H9 (cell line): ENCODE data around the gene ZNF668. TPM values are rescaled to one million over a fixed set of nuclear protein-coding genes. Genes with fewer than 3 reads are reported as not detected.

Experiments used
- DNase-seq: peaks from one replicate; pipeline ENCODE4 v3.0.0-alpha.2; 2017
- H2AFZ ChIP-seq: one replicate; pipeline ENCODE4 v1.6.1; 2013; ENCODE audit warnings: mild to moderate bottlenecking, low read length, control low read depth, moderate library complexity
- H2AK5ac ChIP-seq: 2 replicates; pipeline ENCODE4 v1.6.1; 2013; ENCODE audit warnings: low read length, control low read depth, mixed read lengths; ENCODE audit not compliant: insufficient read length
- H2BK120ac ChIP-seq: one replicate; pipeline ENCODE4 v1.6.1; 2013; ENCODE audit warnings: low read depth, mild to moderate bottlenecking, low read length, control low read depth, inconsistent platforms; ENCODE audit not compliant: poor library complexity, severe bottlenecking
- H2BK12ac ChIP-seq: 2 replicates; pipeline ENCODE4 v1.6.1; 2013; ENCODE audit warnings: low read length, control low read depth, mixed read lengths, low read depth; ENCODE audit not compliant: insufficient read length
- H2BK15ac ChIP-seq: 2 replicates; pipeline ENCODE4 v1.6.1; 2013; ENCODE audit warnings: low read depth, low read length, control low read depth
- H2BK20ac ChIP-seq: one replicate; pipeline ENCODE4 v1.6.1; 2013; ENCODE audit warnings: low read depth, mild to moderate bottlenecking, low read length, control low read depth, inconsistent platforms; ENCODE audit not compliant: poor library complexity, severe bottlenecking
- H2BK5ac ChIP-seq: 2 replicates; pipeline ENCODE4 v1.6.1; 2013; ENCODE audit warnings: low read length, control low read depth, mixed read lengths; ENCODE audit not compliant: insufficient read length
- H3K14ac ChIP-seq: 2 replicates; pipeline ENCODE4 v1.6.1; 2013; ENCODE audit warnings: low read length, control low read depth; ENCODE audit not compliant: insufficient read depth
- H3K18ac ChIP-seq: 2 replicates; pipeline ENCODE4 v1.6.1; 2013; ENCODE audit warnings: low read depth, mild to moderate bottlenecking, mixed read lengths, low read length, control low read depth; ENCODE audit not compliant: insufficient read length
- H3K23ac ChIP-seq: 2 replicates; pipeline ENCODE4 v1.6.1; 2013; ENCODE audit warnings: low read length, control low read depth, mixed read lengths, low read depth; ENCODE audit not compliant: insufficient read length
- H3K23me2 ChIP-seq: 2 replicates; pipeline ENCODE4 v1.6.1; 2013; ENCODE audit warnings: low read depth, mild to moderate bottlenecking, mixed read lengths, low read length, control low read depth; ENCODE audit not compliant: insufficient read length, poor library complexity, severe bottlenecking
- H3K27ac ChIP-seq: 2 replicates; pipeline ENCODE4 v1.5.1; 2013; ENCODE audit warnings: low read length, control low read depth, mixed read lengths, low read depth; ENCODE audit not compliant: insufficient read length
- H3K27me3 ChIP-seq: 2 replicates; pipeline ENCODE4 v1.6.1; 2013; ENCODE audit warnings: low read length, control low read depth, inconsistent platforms; ENCODE audit not compliant: insufficient read depth
- H3K4ac ChIP-seq: 2 replicates; pipeline ENCODE4 v1.6.1; 2013; ENCODE audit warnings: low read depth, mild to moderate bottlenecking, control low read depth, inconsistent platforms, low read length, moderate library complexity
- H3K4me1 ChIP-seq: 2 replicates; pipeline ENCODE4 v1.6.1; 2013; ENCODE audit warnings: low read length, control low read depth, inconsistent platforms; ENCODE audit not compliant: insufficient read depth
- H3K4me2 ChIP-seq: 2 replicates; pipeline ENCODE4 v1.6.1; 2013; ENCODE audit warnings: low read length, control low read depth, mixed read lengths; ENCODE audit not compliant: insufficient read length, insufficient read depth
- H3K56ac ChIP-seq: 2 replicates; pipeline ENCODE4 v1.6.1; 2013; ENCODE audit warnings: low read depth, mild to moderate bottlenecking, mixed read lengths, low read length, control low read depth; ENCODE audit not compliant: insufficient read length
- H3K79me1 ChIP-seq: 2 replicates; pipeline ENCODE4 v1.6.1; 2013; ENCODE audit warnings: low read depth, mild to moderate bottlenecking, moderate library complexity, low read length, control low read depth, inconsistent platforms; ENCODE audit not compliant: insufficient read depth, poor library complexity, severe bottlenecking
- H3K79me2 ChIP-seq: 2 replicates; pipeline ENCODE4 v1.6.1; 2013; ENCODE audit warnings: low read length, control low read depth, inconsistent platforms; ENCODE audit not compliant: insufficient read depth
- H3K9ac ChIP-seq: 2 replicates; pipeline ENCODE4 v1.6.1; 2013; ENCODE audit warnings: low read length, control low read depth, mixed read lengths; ENCODE audit not compliant: insufficient read length; ENCODE audit errors: extremely low read depth
- H3K9me3 ChIP-seq: one replicate; pipeline ENCODE4 v1.6.1; 2013; ENCODE audit warnings: low read depth, low read length, inconsistent platforms; ENCODE audit not compliant: control insufficient read depth
- H3T11ph ChIP-seq: one replicate; pipeline ENCODE4 v1.6.1; 2013; ENCODE audit warnings: mild to moderate bottlenecking, low read length, control low read depth, inconsistent platforms
- H4K20me1 ChIP-seq: one replicate; pipeline ENCODE4 v1.6.1; 2013; ENCODE audit not compliant: control insufficient read depth, insufficient read length, insufficient read depth
- H4K5ac ChIP-seq: 2 replicates; pipeline ENCODE4 v1.6.1; 2013; ENCODE audit warnings: low read depth, mild to moderate bottlenecking, mixed read lengths, low read length, control low read depth; ENCODE audit not compliant: insufficient read length
- H4K8ac ChIP-seq: replicated peaks from 2 replicates; pipeline ENCODE4 v1.6.1; 2013; ENCODE audit warnings: low read length, control low read depth, mixed read lengths, low read depth; ENCODE audit not compliant: insufficient read length
- H4K91ac ChIP-seq: 2 replicates; pipeline ENCODE4 v1.6.1; 2013; ENCODE audit warnings: low read depth, mild to moderate bottlenecking, moderate library complexity, mixed read lengths, low read length, control low read depth; ENCODE audit not compliant: insufficient read length
- H3K27ac Mint-ChIP-seq, 3 experiments: 2 replicates in 2 of 3; 3 replicates in 1 of 3; pipeline ENCODE4 v1.8.0; 2020 to 2021; ENCODE audit warnings: mixed read lengths in 3 of 3, mild to moderate bottlenecking in 1 of 3, moderate library complexity in 1 of 3
- H3K27me3 Mint-ChIP-seq: 2 replicates; pipeline ENCODE4 v1.8.0; 2021; ENCODE audit warnings: low read depth, mild to moderate bottlenecking, moderate library complexity, mixed read lengths
- H3K36me3 Mint-ChIP-seq, 3 experiments: 2 replicates in 2 of 3; 3 replicates in 1 of 3; pipeline ENCODE4 v1.8.0; 2020 to 2021; ENCODE audit warnings: low read depth in 3 of 3, mixed read lengths in 3 of 3; ENCODE audit not compliant: insufficient read depth in 1 of 3
- H3K4me1 Mint-ChIP-seq, 2 experiments: 2 replicates each; pipeline ENCODE4 v1.8.0; 2020; ENCODE audit warnings: mixed read lengths in 2 of 2
- H3K4me3 Mint-ChIP-seq, 2 experiments: 2 replicates in 1 of 2; 3 replicates in 1 of 2; pipeline ENCODE4 v1.8.0; 2020 to 2021; ENCODE audit warnings: mild to moderate bottlenecking in 2 of 2, mixed read lengths in 2 of 2, moderate library complexity in 1 of 2
- H3K9me3 Mint-ChIP-seq, 2 experiments: 2 replicates in 1 of 2; 3 replicates in 1 of 2; pipeline ENCODE4 v1.8.0; 2020; ENCODE audit warnings: mild to moderate bottlenecking in 2 of 2, mixed read lengths in 2 of 2, moderate library complexity in 1 of 2
- CTCF ChIP-seq: fragments of 200-600 bp; sonication (generic); conservative IDR thresholded peaks from 3 replicates; pipeline ENCODE4 v1.8.0; 2021; ENCODE audit warnings: antibody characterized with exemption, mild to moderate bottlenecking
- WGBS: extraction: QIAGEN DNeasy Blood & Tissue Kit; methylation state at CpG from one replicate; pipeline ENCODE4 v1.1.7; 2013; ENCODE audit warnings: missing lambda C conversion rate, low lambda C conversion rate, mixed read lengths; ENCODE audit not compliant: insufficient read length; ENCODE audit errors: extremely low coverage; 5-methylcytosine and 5-hydroxymethylcytosine counted together
- total RNA-seq: library from RNA; stranded (reverse); gene quantifications from 2 replicates; pipeline ENCODE4 v1.2.1, GENCODE V29; 2021

The ZNF668 gene
- total RNA-seq, 1 experiment from 2014 or later: 18.6 TPM

- no peak overlapping the region for H2BK15ac ChIP-seq
- H3K4me1 ChIP-seq: no peaks in the 10 kb centered on the region
- no peak overlapping the region for H3T11ph ChIP-seq
- no peak overlapping the region for H3K27ac ChIP-seq
- Mint-ChIP-seq H3K9me3 (no peaks in the 10 kb centered on the region), H3K4me1 (peaks cover 0 to 6% of the 10 kb centered on the region in 2 experiments; a peak in 2 of 4 replicates), H3K36me3 (no peaks in the 10 kb centered on the region), H3K27ac (no peak overlapping the region), H3K27me3 (no peaks in the 10 kb centered on the region; the same call in 1 of the 2 replicates), H3K4me3 (no peak overlapping the region)
- no peak overlapping the region for H4K5ac ChIP-seq
- H3K27me3 ChIP-seq: no peaks in the 10 kb centered on the region
- H4K91ac ChIP-seq: no peak overlapping the region
- H3K23ac ChIP-seq: no peak overlapping the region
- no peak overlapping the region for H2AK5ac ChIP-seq
- no peak overlapping the region for H3K4me2 ChIP-seq
- H2AFZ ChIP-seq: no peak overlapping the region
- H2BK120ac ChIP-seq: no peak overlapping the region
- H3K14ac ChIP-seq: no peak overlapping the region
- no peak overlapping the region for H3K56ac ChIP-seq
- H3K79me1 ChIP-seq: no peaks in the 10 kb centered on the region
- H2BK5ac ChIP-seq: no peak overlapping the region
- no CpG with 5 or more reads among the region's 4 CpGs for WGBS
- H3K4ac ChIP-seq: no peak overlapping the region
- H2BK12ac ChIP-seq: no peak overlapping the region
- H2BK20ac ChIP-seq: no peak overlapping the region
- no peaks in the 10 kb centered on the region for H4K20me1 ChIP-seq
- H3K79me2 ChIP-seq: no peaks in the 10 kb centered on the region
- H3K9ac ChIP-seq: no peak overlapping the region
- TF ChIP-seq CTCF: no peak
- H3K23me2 ChIP-seq: no peaks in the 10 kb centered on the region
- DNase-seq: no peak
- H3K9me3 ChIP-seq: no peaks in the 10 kb centered on the region
- H4K8ac ChIP-seq: no peak overlapping the region
- no peak overlapping the region for H3K18ac ChIP-seq
Observed at GRCh38 chr16:31023252-31023602, 50.8 kb downstream of the ZNF668 start.
